Measurements from ENCODE around the gene DHRS4L2. TPM values are rescaled to one million over a fixed set of nuclear protein-coding genes. Genes with fewer than 3 reads are reported as not detected.
"Not testable (repeated sequence)": the region's sequence is repeated elsewhere in the genome, so short reads cannot be mapped to it uniquely, and the experiment has no call there.

Gene DHRS4L2
- total RNA-seq (2014; rRNA removed; shearing (Covaris generic)) = 11.1 and 11.7 TPM in 2 replicates

GRCh38 chr14:23988607-23989363 is at the start of gene DHRS4L2:
Gene DHRS4L2 (plus strand): TSS chr14:23988929. CDS start chr14:23988948, 19 bp downstream.
- H3K4me1 ChIP-seq; H3K27me3 ChIP-seq; H3K4me3 ChIP-seq; H3K9me3 ChIP-seq (replicated peaks); H3K27ac ChIP-seq; H3K36me3 ChIP-seq: not testable (repeated sequence)
- DNase-seq = peak; percentile 21 to 37

GRCh38 chr14:23939607-23940326 is 49.0 kb upstream of the DHRS4L2 start:
- Histone ChIP-seq H3K4me1 (no peaks in the 10 kb centered on the region), H3K27ac (no peak overlapping the region), H3K9me3 (replicated peaks) (0 out of 2 replicates have a peak, but pooled peaks cover 3% of the 10 kb centered on the region), H3K27me3 (no peaks in the 10 kb centered on the region), H3K4me3 (no peak overlapping the region), H3K36me3 (no peaks in the 10 kb centered on the region)
- no peak for DNase-seq

GRCh38 chr14:23941230-23941629 is 47.5 kb upstream of the DHRS4L2 start:
- DNase-seq = no peak
- Histone ChIP-seq H3K36me3 (no peaks in the 10 kb centered on the region), H3K9me3 (replicated peaks) (0 out of 2 replicates have a peak, but pooled peaks cover 3% of the 10 kb centered on the region), H3K4me3 (no peak overlapping the region), H3K4me1 (no peaks in the 10 kb centered on the region), H3K27me3 (no peaks in the 10 kb centered on the region), H3K27ac (no peak overlapping the region)

- no peak overlapping the region for H3K27ac ChIP-seq
- H3K36me3 ChIP-seq = no peaks in the 10 kb centered on the region
- no peaks in the 10 kb centered on the region for H3K27me3 ChIP-seq
- no peak for DNase-seq
- H3K4me3 ChIP-seq = no peak overlapping the region
- no peaks in the 10 kb centered on the region for H3K4me1 ChIP-seq
- 0 out of 2 replicates have a peak, but pooled peaks cover 3% of the 10 kb centered on the region for H3K9me3 ChIP-seq (replicated peaks)
Measured at GRCh38 chr14:23941669-23942068, 47.1 kb upstream of the DHRS4L2 start.

GRCh38 chr14:23942587-23942986 is 46.1 kb upstream of the DHRS4L2 start:
- H3K4me1 ChIP-seq = no peaks in the 10 kb centered on the region
- no peak overlapping the region for H3K4me3 ChIP-seq
- 0 out of 2 replicates have a peak, but pooled peaks cover 3% of the 10 kb centered on the region for H3K9me3 ChIP-seq (replicated peaks)
- no peaks in the 10 kb centered on the region for H3K36me3 ChIP-seq
- no peak for DNase-seq
- no peaks in the 10 kb centered on the region for H3K27me3 ChIP-seq
- H3K27ac ChIP-seq = no peak overlapping the region

- not testable (repeated sequence) for H3K4me1 ChIP-seq
Measured at GRCh38 chr14:23949069-23949468, 39.7 kb upstream of the DHRS4L2 start.

GRCh38 chr14:23950411-23951135 is 38.2 kb upstream of the DHRS4L2 start:
- Histone ChIP-seq H3K4me3 (no peak overlapping the region), H3K27ac (no peak overlapping the region), H3K27me3 (no peaks in the 10 kb centered on the region), H3K4me1 (no peaks in the 10 kb centered on the region), H3K9me3 (replicated peaks) (no peaks in the 10 kb centered on the region), H3K36me3 (no peaks in the 10 kb centered on the region)
- DNase-seq = no peak

More at GRCh38 chr14:23949069-23949468, 39.7 kb upstream of the DHRS4L2 start:
- H3K4me3 ChIP-seq; H3K27me3 ChIP-seq; H3K27ac ChIP-seq; DNase-seq; H3K36me3 ChIP-seq; H3K9me3 ChIP-seq (replicated peaks): not testable (repeated sequence)

- H3K4me3 ChIP-seq; H3K36me3 ChIP-seq; DNase-seq; H3K27me3 ChIP-seq; H3K4me1 ChIP-seq; H3K9me3 ChIP-seq (replicated peaks); H3K27ac ChIP-seq: not testable (repeated sequence)
Measured at GRCh38 chr14:23951136-23951466, 37.6 kb upstream of the DHRS4L2 start.

- Histone ChIP-seq H3K4me1 (no peaks in the 10 kb centered on the region), H3K27ac (no peak overlapping the region), H3K27me3 (no peaks in the 10 kb centered on the region), H3K4me3 (no peak overlapping the region), H3K9me3 (replicated peaks) (no peaks in the 10 kb centered on the region), H3K36me3 (no peaks in the 10 kb centered on the region)
- no peak for DNase-seq
Measured at GRCh38 chr14:23951590-23952201, 37.0 kb upstream of the DHRS4L2 start.

- H3K27ac ChIP-seq = peak overlapping the region; percentile 51; the same call in 1 of the 2 replicates
Measured at GRCh38 chr14:23953116-23953463, 35.6 kb upstream of the DHRS4L2 start.

GRCh38 chr14:23953464-23954278 is 35.1 kb upstream of the DHRS4L2 start, which contains the start of gene DHRS4:
Gene DHRS4 (plus strand): TSS chr14:23953770. CDS start chr14:23953789, 19 bp downstream.
- Histone ChIP-seq H3K4me3 (peak within 1 kb of the TSS; percentile 74), H3K36me3 (no peaks in the 10 kb centered on the region), H3K9me3 (replicated peaks) (no peaks in the 10 kb centered on the region), H3K4me1 (no peaks in the 10 kb centered on the region), H3K27ac (peak within 1 kb of the TSS; percentile 51), H3K27me3 (no peaks in the 10 kb centered on the region)
- DNase-seq = peak; percentile 83 to 88

More at GRCh38 chr14:23953116-23953463, 35.6 kb upstream of the DHRS4L2 start:
- DNase-seq; H3K36me3 ChIP-seq; H3K27me3 ChIP-seq; H3K9me3 ChIP-seq (replicated peaks); H3K4me1 ChIP-seq: not testable (repeated sequence)
- peak overlapping the region; percentile 74 for H3K4me3 ChIP-seq

- Histone ChIP-seq H3K4me3 (peak overlapping the region; percentile 74), H3K27ac (peak overlapping the region; percentile 51)
- not testable (repeated sequence) for H3K27me3 ChIP-seq; DNase-seq; H3K9me3 ChIP-seq (replicated peaks); H3K4me1 ChIP-seq; H3K36me3 ChIP-seq
Measured at GRCh38 chr14:23954279-23954614, 34.5 kb upstream of the DHRS4L2 start.

- H3K27me3 ChIP-seq; H3K4me3 ChIP-seq; H3K27ac ChIP-seq; H3K9me3 ChIP-seq (replicated peaks); DNase-seq; H3K36me3 ChIP-seq; H3K4me1 ChIP-seq: not testable (repeated sequence)
Measured at GRCh38 chr14:23954965-23955364, 33.8 kb upstream of the DHRS4L2 start.

- not testable (repeated sequence) for H3K36me3 ChIP-seq; H3K9me3 ChIP-seq (replicated peaks); H3K4me3 ChIP-seq; H3K27ac ChIP-seq; H3K27me3 ChIP-seq; H3K4me1 ChIP-seq; DNase-seq
Measured at GRCh38 chr14:23955811-23956210, 32.9 kb upstream of the DHRS4L2 start.

Data from SJCRH30 (cell line).